ENCODE data around the gene IL1RN.

IL1RN gene

DNA sequence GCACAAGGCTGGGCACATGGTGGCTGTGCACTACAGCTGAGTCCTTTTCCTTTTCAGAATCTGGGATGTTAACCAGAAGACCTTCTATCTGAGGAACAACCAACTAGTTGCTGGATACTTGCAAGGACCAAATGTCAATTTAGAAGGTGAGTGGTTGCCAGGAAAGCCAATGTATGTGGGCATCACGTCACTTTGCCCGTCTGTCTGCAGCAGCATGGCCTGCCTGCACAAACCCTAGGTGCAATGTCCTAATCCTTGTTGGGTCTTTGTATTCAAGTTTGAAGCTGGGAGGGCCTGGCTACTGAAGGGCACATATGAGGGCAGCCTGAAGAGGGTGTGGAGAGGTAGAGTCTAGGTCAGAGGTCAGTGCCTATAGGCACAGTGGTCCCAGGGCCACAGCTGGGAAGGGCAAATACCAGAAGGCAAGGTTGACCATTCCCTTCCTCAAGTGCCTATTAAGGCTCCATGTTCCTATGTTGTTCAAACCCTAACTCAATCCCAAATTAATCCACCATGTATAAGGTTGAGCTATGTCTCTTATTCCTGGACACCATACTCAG lies 2.2 kb downstream of the IL1RN start:
- FAIRE-seq, result no peak
- no peak for DNase-seq (ENCODE audit: insufficient read length, low spot score)
- TF ChIP-seq, protein P1, sequence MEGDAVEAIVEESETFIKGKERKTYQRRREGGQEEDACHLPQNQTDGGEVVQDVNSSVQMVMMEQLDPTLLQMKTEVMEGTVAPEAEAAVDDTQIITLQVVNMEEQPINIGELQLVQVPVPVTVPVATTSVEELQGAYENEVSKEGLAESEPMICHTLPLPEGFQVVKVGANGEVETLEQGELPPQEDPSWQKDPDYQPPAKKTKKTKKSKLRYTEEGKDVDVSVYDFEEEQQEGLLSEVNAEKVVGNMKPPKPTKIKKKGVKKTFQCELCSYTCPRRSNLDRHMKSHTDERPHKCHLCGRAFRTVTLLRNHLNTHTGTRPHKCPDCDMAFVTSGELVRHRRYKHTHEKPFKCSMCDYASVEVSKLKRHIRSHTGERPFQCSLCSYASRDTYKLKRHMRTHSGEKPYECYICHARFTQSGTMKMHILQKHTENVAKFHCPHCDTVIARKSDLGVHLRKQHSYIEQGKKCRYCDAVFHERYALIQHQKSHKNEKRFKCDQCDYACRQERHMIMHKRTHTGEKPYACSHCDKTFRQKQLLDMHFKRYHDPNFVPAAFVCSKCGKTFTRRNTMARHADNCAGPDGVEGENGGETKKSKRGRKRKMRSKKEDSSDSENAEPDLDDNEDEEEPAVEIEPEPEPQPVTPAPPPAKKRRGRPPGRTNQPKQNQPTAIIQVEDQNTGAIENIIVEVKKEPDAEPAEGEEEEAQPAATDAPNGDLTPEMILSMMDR (IDR thresholded peaks at IDR 0.05; ENCODE audit: insufficient read depth, missing control alignments), result no peak

DNA sequence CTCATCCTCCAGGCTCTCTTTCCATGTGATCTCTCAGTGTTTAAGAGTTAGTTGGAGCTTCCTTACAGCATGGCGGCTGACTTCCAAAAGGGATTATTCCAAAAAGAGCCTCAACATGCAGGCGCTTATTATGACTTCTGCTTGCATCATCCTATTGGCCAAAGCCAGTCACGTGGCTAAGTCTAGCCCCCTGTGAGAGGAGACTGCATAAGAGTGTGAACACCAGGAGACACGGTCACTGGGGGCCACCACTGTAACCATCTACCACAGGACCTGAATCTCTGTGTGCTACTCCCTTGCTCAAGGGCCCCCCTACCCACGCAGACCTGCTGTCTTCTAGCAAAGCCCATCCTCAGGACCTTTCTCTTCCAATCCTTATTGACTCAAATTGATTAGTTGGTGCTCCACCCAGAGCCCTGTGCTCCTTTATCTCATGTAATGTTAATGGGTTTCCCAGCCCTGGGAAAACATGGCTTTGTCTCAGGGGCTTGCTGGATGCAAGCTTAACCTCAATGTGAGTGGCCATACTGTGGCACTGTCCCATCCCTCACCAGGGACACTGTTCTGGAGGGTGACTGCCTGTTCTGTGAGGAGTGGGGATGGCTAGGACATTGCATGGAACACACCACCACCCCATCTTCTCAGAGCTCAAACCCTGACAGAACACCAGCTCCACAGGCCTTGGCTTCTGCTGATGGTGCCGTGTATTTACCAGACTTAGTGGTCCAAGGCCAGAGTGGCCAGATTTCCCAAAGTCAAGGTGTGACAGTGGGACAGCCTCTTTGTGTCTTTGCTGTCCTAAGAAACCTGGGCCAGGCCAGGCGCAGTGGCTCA lies 4.2 kb downstream of the IL1RN start:
- FAIRE-seq, result no peak
- DNase-seq (ENCODE audit: insufficient read length, low spot score), result no peak
- TF ChIP-seq, protein P1 (IDR thresholded peaks at IDR 0.05; ENCODE audit: insufficient read depth, missing control alignments), result no peak

DNA sequence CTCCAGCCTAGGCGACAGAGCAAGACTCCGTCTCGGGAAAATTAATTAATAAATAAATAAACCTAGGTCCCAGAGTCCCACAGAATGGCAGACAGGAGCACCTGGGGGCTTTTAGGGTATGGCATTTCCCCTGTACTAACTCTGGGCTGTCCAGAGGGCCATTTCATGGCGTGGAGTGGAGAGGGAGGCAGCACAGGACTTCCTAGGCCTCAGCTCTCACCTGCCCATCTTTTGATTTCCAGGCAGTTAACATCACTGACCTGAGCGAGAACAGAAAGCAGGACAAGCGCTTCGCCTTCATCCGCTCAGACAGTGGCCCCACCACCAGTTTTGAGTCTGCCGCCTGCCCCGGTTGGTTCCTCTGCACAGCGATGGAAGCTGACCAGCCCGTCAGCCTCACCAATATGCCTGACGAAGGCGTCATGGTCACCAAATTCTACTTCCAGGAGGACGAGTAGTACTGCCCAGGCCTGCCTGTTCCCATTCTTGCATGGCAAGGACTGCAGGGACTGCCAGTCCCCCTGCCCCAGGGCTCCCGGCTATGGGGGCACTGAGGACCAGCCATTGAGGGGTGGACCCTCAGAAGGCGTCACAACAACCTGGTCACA lies 5.1 kb downstream of the IL1RN start:
- DNase-seq (ENCODE audit: insufficient read length, low spot score) (no peak), FAIRE-seq (no peak)
- TF ChIP-seq, protein P1 (IDR thresholded peaks at IDR 0.05; ENCODE audit: insufficient read depth, missing control alignments), result no peak

DNA sequence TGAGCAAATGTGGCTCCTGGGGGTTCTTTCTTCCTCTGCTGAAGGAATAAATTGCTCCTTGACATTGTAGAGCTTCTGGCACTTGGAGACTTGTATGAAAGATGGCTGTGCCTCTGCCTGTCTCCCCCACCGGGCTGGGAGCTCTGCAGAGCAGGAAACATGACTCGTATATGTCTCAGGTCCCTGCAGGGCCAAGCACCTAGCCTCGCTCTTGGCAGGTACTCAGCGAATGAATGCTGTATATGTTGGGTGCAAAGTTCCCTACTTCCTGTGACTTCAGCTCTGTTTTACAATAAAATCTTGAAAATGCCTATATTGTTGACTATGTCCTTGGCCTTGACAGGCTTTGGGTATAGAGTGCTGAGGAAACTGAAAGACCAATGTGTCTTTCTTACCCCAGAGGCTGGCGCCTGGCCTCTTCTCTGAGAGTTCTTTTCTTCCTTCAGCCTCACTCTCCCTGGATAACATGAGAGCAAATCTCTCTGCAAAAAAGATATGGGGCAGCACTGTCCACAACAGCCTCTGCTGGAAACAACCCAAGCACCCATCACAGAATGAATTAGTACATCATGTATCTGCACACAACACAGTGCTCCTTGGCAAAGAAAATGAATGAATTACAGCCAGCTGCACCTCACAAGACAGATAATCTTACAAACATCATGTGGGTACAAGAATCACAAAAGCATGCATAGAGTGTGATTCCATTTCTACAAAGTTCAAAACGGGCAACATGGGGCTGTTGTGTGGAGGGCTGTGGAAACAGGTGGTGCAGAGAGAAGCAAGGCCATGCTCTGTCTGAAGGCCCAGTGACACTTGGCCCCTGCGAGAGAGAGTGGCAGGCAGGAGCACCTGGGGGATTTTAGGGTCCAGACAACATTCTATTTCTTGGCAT lies 6.6 kb downstream of the IL1RN start:
- FAIRE-seq, result no peak

DNA sequence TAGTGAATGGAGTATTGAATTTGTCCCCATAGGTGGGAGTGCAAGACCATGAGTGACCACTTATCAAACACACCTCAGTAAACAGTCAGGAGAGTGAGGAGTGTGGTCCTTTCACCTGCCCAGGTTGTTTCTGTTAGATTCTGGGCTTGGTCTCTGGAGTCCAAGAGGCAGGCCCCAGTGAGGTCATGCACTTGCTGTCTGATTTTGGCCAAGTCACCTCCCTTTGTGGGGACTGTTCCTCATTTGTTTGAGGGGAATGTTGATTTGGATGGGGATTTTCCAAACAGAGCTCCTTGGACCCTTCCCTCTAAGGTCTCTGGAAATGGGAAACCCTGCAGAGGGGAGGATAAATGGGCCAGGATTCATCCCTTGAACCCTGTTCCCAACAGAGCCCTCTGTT lies 7.3 kb downstream of the IL1RN start:
- FAIRE-seq (no peak), DNase-seq (ENCODE audit: insufficient read length, low spot score) (no peak)
- TF ChIP-seq, protein P1 (IDR thresholded peaks at IDR 0.05; ENCODE audit: insufficient read depth, missing control alignments), result no peak

More for the DNA sequence above, 6.6 kb downstream of the IL1RN start:
- TF ChIP-seq, protein P1 (IDR thresholded peaks at IDR 0.05; ENCODE audit: insufficient read depth, missing control alignments), result no peak
- DNase-seq (ENCODE audit: insufficient read length, low spot score), result no peak

DNA sequence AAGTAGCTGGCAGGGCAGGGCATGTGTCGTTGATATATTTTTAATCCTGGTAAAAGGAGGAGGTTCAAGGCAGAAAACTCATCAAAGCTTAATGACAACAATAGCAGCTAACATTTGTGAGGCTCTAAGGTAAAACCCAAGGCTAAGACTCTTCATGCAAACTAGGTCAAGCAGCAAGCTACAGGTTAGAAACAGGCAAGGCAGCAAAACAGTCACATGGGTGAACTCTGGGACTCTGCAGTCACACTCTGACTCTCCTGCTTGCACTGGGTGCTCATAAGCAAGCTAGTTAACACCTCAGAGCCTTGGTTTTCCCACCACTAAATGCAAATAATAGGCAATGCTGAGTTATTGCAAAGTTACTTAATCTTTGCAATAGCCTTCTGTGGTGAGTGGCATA lies 7.9 kb downstream of the IL1RN start:
- no peak for DNase-seq (ENCODE audit: insufficient read length, low spot score)
- TF ChIP-seq, protein P1 (IDR thresholded peaks at IDR 0.05; ENCODE audit: insufficient read depth, missing control alignments), result no peak
- FAIRE-seq, result no peak

All from D721Med (cell line).